A673 (cell line): ENCODE data around the gene ITPR1. TPM values are rescaled to one million over a fixed set of nuclear protein-coding genes. Genes with fewer than 3 reads are reported as not detected.
"Not testable (repeated sequence)": the region's sequence is repeated elsewhere in the genome, so short reads cannot be mapped to it uniquely, and the experiment has no call there.

Source experiments
- BruUV-seq: library from RNA; stranded (reverse); fragments of 400-500 nt; replicated peaks from 2 replicates; lab custom pipeline; 2021; lab: Mats Ljungman, UMichigan
- CTCF ChIA-PET: fragments of 300-600 bp; sonication (Branson Sonifier 250); formaldehyde crosslinking; loops from one replicate; lab custom pipeline; 2022; ENCODE audit warnings: antibody characterized with exemption; lab: Charles Lee
- POLR2A ChIA-PET: fragments of 300-600 bp; sonication (Branson Sonifier 250); formaldehyde crosslinking; loops from one replicate; lab custom pipeline; 2022; ENCODE audit warnings: antibody characterized with exemption; ENCODE audit not compliant: low non-redundant PET; lab: Charles Lee
- DNase-seq: peaks from one replicate; pipeline ENCODE4 v3.0.0-alpha.2; 2015; ENCODE audit warnings: low spot score
- H3K27ac ChIP-seq: fragments of 200-600 bp; sonication (generic); 2 replicates; pipeline ENCODE4 v1.5.1; 2016; ENCODE audit warnings: mixed run types, low read depth, mild to moderate bottlenecking, mixed read lengths, antibody characterized with exemption, low read length; ENCODE audit not compliant: poor library complexity, severe bottlenecking
- H3K27me3 ChIP-seq: fragments of 200-600 bp; sonication (generic); replicated peaks from 2 replicates; pipeline ENCODE4 v1.6.1; 2017; ENCODE audit warnings: mixed run types, low read depth, mild to moderate bottlenecking, mixed read lengths, antibody characterized with exemption, low read length; ENCODE audit not compliant: insufficient read depth, poor library complexity
- H3K36me3 ChIP-seq: fragments of 200-600 bp; sonication (generic); 2 replicates; pipeline ENCODE4 v1.6.1; 2016; ENCODE audit warnings: mixed run types, mild to moderate bottlenecking, mixed read lengths, antibody characterized with exemption, low read length; ENCODE audit not compliant: insufficient read depth, poor library complexity, severe bottlenecking
- H3K4me1 ChIP-seq: fragments of 200-600 bp; sonication (generic); 2 replicates; pipeline ENCODE4 v1.6.1; 2017; ENCODE audit warnings: mixed run types, mild to moderate bottlenecking, mixed read lengths, antibody characterized with exemption, low read length; ENCODE audit not compliant: insufficient read depth, poor library complexity, severe bottlenecking
- H3K4me3 ChIP-seq: fragments of 200-600 bp; sonication (generic); 2 replicates; pipeline ENCODE4 v1.5.1; 2016; ENCODE audit warnings: low read depth, mixed run types, mild to moderate bottlenecking, mixed read lengths, low read length; ENCODE audit not compliant: poor library complexity, severe bottlenecking
- H3K9me3 ChIP-seq: fragments of 200-600 bp; sonication (generic); 2 replicates; pipeline ENCODE4 v1.6.1; 2016; ENCODE audit warnings: mixed run types, low read depth, mild to moderate bottlenecking, mixed read lengths, antibody characterized with exemption, low read length; ENCODE audit not compliant: poor library complexity, severe bottlenecking
- CTCF ChIP-seq: fragments of 300-800, 200-600 bp; sonication (generic); conservative IDR thresholded peaks from 2 replicates; pipeline ENCODE4 v1.5.1; 2017; ENCODE audit warnings: low read depth, mild to moderate bottlenecking, antibody characterized with exemption, low read length, moderate library complexity, mixed read lengths
- EZH2 ChIP-seq: fragments of 200-600 bp; sonication (generic); IDR thresholded peaks from 2 replicates; pipeline ENCODE4 v1.6.1; 2017; ENCODE audit warnings: borderline replicate concordance, low read depth, mild to moderate bottlenecking, mixed read lengths, antibody characterized with exemption, low read length; ENCODE audit not compliant: poor library complexity, severe bottlenecking
- intact Hi-C: fragments of 100-400 bp; cut with micrococcal nuclease; formaldehyde crosslinking; loops from one replicate; pipeline ENCODE4 v1.10.0; 2022; ENCODE audit not compliant: unreplicated experiment
- total RNA-seq: library from RNA; stranded (reverse); gene quantifications from 2 replicates; pipeline ENCODE4 v1.2.3, GENCODE V29; 2021

ITPR1 gene
- total RNA-seq, 1 experiment from 2014 or later = 8.6 TPM

- no peaks in the 10 kb centered on the region for H3K27me3 ChIP-seq
- H3K27ac ChIP-seq = no peak overlapping the region
- no peaks in the 10 kb centered on the region for H3K9me3 ChIP-seq
- BruUV-seq = no TSS peak
- TF ChIP-seq CTCF (no peak), EZH2 (no peak)
- POLR2A ChIA-PET = no interaction called here
- CTCF ChIA-PET = no interaction called here
- H3K4me3 ChIP-seq = no peak overlapping the region
- no peaks in the 10 kb centered on the region for H3K36me3 ChIP-seq
- DNase-seq = no peak
- no peaks in the 10 kb centered on the region for H3K4me1 ChIP-seq
- intact Hi-C loops = no loop called here
These were observed 43.9 kb upstream of the ITPR1 start for GRCh38 chr3:4449043-4449805.

- Histone ChIP-seq H3K27ac (no peak overlapping the region), H3K4me3 (no peak overlapping the region), H3K27me3 (no peaks in the 10 kb centered on the region), H3K4me1 (no peaks in the 10 kb centered on the region), H3K9me3 (no peaks in the 10 kb centered on the region), H3K36me3 (no peaks in the 10 kb centered on the region)
- ChIA-PET POLR2A (no interaction called here), CTCF (no interaction called here)
- TF ChIP-seq EZH2 (no peak), CTCF (no peak)
- BruUV-seq = no TSS peak
- intact Hi-C loops = no loop called here
- no peak for DNase-seq
These were observed 39.0 kb upstream of the ITPR1 start for GRCh38 chr3:4454142-4454541.

GRCh38 chr3:4456780-4457179 lies 36.4 kb upstream of the ITPR1 start:
- H3K4me3 ChIP-seq, H3K27me3 ChIP-seq, H3K9me3 ChIP-seq, BruUV-seq, H3K36me3 ChIP-seq, DNase-seq, intact Hi-C loops, H3K27ac ChIP-seq, CTCF ChIA-PET, POLR2A ChIA-PET, H3K4me1 ChIP-seq: not testable (repeated sequence)

- ChIA-PET POLR2A (no interaction called here), CTCF (no interaction called here)
- Histone ChIP-seq H3K9me3 (no peaks in the 10 kb centered on the region), H3K36me3 (no peaks in the 10 kb centered on the region), H3K4me3 (no peak overlapping the region), H3K4me1 (no peaks in the 10 kb centered on the region), H3K27ac (no peak overlapping the region), H3K27me3 (no peaks in the 10 kb centered on the region)
- TF ChIP-seq EZH2 = no peak
- no peak for TF ChIP-seq CTCF
- DNase-seq = no peak
- BruUV-seq = no TSS peak
- intact Hi-C loops = no loop called here
These were observed 34.2 kb upstream of the ITPR1 start for GRCh38 chr3:4458961-4459360.
